Transverse colon (tissue), 4 donors: ENCODE data around the gene GLUL.

Experiments used
- CTCF ChIP-seq, 5 experiments: fragments of 200-600 bp in 3 of 5; fragments of 450-650 bp in 2 of 5; sonication (generic) in 3 of 5; IDR thresholded peaks; 1 replicate in 2 of 5; 2 replicates in 3 of 5; pipeline ENCODE4 v1.5.1; 2016 to 2017; ENCODE audit warnings: antibody characterized with exemption in 5 of 5, inconsistent platforms in 3 of 5, mild to moderate bottlenecking in 2 of 5, moderate library complexity in 1 of 5
- EP300 ChIP-seq: sonication (generic); formaldehyde crosslinking; IDR thresholded peaks from one replicate; pipeline ENCODE4 v1.6.1; 2017; ENCODE audit warnings: antibody characterized with exemption, low read depth
- POLR2AphosphoS5 ChIP-seq, 3 donors: sonication (generic); formaldehyde crosslinking; IDR thresholded peaks; one replicate each; pipeline ENCODE4 v1.6.1; 2016; ENCODE audit warnings: antibody characterized with exemption in 3 of 3

GRCh38 chr1:182332261-182333060, 59.1 kb downstream of the GLUL start:
- no peak for TF ChIP-seq CTCF (IDR thresholded peaks at IDR 0.05)
- TF ChIP-seq EP300: no peak
- TF ChIP-seq POLR2AphosphoS5 (IDR thresholded peaks at IDR 0.05): no peak
